ENCODE results near the gene NFATC2. TPM values are rescaled to one million over a fixed set of nuclear protein-coding genes. Genes with fewer than 3 reads are reported as not detected.

The NFATC2 gene
- polyA plus RNA-seq, 1 of the 3 experiments (the other 2 are of a cell fraction) = 0.36 TPM

DNA sequence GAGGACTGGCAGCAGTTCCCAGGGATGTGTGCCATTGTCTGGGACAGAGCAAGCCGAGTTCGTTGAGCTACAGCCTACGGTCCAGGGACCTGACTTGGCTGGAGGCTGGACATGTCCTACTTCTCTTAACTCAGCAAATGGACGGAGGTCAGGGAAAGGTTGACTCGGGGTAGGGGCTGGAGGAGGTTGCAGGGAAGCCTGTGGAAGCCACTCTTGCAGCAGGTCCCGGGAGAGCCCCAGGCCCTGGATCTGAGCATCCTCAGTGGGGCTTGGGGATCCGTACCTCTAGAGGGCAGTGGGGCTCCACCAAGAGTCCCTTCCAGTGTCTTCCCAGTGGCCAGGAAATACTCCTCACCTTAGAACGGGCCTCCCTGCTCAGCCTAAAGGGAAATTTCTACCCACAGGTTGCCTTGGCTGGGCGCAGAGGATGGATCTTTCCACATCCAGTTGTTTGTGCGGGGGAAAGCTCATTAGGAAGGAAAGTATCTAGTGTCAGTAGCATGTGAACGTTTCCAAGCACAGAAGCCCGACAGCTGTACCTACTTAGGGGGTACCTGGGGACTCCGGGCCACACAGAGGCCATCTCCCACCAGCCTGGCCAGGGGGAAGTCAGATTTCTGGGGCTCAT lies 170.2 kb downstream of the NFATC2 start:
- Histone ChIP-seq H3K9me3 (no peaks in the 10 kb centered on the region), H2AFZ (ENCODE audit: low read depth) (no peak overlapping the region), H3F3A (replicated peaks; ENCODE audit: insufficient read depth) (peaks cover 5% of the 10 kb centered on the region), H3K36me3 (replicated peaks in 1 of 2; ENCODE audit: control insufficient read depth in 1 of 2, insufficient read depth in 2 of 2, low read length in 1 of 2) (no peaks in the 10 kb centered on the region), H3K4me2 (no peak overlapping the region), H3K4me1 (ENCODE audit: control insufficient read depth in 1 of 2, insufficient read depth in 2 of 2, low read depth in 1 of 2, low read length in 1 of 2) (peaks cover 6 to 24% of the 10 kb centered on the region in 2 experiments; a peak in 2 of 4 replicates), H3K9me2 (no peaks in the 10 kb centered on the region), H3K79me2 (ENCODE audit: insufficient read depth) (no peaks in the 10 kb centered on the region), H3K9ac (no peak overlapping the region), H4K20me1 (ENCODE audit: insufficient read depth) (no peaks in the 10 kb centered on the region), H3K27me3 (ENCODE audit: insufficient read depth) (no peaks in the 10 kb centered on the region), H3K27ac (ENCODE audit: low read depth in 2 of 2, low read length in 1 of 2) (peak overlapping the region in 1 of 2 experiments; percentile 32; a peak in 1 of 4 replicates), H3K4me3 (ENCODE audit: low read depth in 2 of 2, low read length in 1 of 2) (no peak overlapping the region)
- POLR2A ChIA-PET = no interaction called here
- peak; percentile 89 for TF ChIP-seq SMC3 (IDR thresholded peaks at IDR 0.05; ENCODE audit: low read depth, low read length)
- no peak for TF ChIP-seq NRF1 (IDR thresholded peaks at IDR 0.05; ENCODE audit: low read depth, low read length)
- TF ChIP-seq MXI1 (IDR thresholded peaks at IDR 0.05; ENCODE audit: low read depth, low read length) = no peak
- no peak for TF ChIP-seq EP300 (IDR thresholded peaks at IDR 0.05; ENCODE audit: borderline replicate concordance in 1 of 2, low read depth in 1 of 2, low read length in 1 of 2)
- no peak for TF ChIP-seq JUND (IDR thresholded peaks at IDR 0.05)
- TF ChIP-seq RAD21 (IDR thresholded peaks at IDR 0.05; ENCODE audit: low read length) = peak; percentile 93
- TF ChIP-seq, protein P1, sequence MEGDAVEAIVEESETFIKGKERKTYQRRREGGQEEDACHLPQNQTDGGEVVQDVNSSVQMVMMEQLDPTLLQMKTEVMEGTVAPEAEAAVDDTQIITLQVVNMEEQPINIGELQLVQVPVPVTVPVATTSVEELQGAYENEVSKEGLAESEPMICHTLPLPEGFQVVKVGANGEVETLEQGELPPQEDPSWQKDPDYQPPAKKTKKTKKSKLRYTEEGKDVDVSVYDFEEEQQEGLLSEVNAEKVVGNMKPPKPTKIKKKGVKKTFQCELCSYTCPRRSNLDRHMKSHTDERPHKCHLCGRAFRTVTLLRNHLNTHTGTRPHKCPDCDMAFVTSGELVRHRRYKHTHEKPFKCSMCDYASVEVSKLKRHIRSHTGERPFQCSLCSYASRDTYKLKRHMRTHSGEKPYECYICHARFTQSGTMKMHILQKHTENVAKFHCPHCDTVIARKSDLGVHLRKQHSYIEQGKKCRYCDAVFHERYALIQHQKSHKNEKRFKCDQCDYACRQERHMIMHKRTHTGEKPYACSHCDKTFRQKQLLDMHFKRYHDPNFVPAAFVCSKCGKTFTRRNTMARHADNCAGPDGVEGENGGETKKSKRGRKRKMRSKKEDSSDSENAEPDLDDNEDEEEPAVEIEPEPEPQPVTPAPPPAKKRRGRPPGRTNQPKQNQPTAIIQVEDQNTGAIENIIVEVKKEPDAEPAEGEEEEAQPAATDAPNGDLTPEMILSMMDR (IDR thresholded peaks at IDR 0.05) = peak; percentile 77
- no peak for TF ChIP-seq EZH2phosphoT487 (IDR thresholded peaks at IDR 0.05; ENCODE audit: borderline replicate concordance, low read depth)
- peak; percentile 86 for DNase-seq
- CTCF ChIA-PET = interaction anchor here (0.6 to 6.7 kb wide), 50 partner anchors 11 to 1184 kb away, joined by 3 to 95 read pairs (median 5); no protein-coding TSS in a partner anchor
- whole genome bisulfite sequencing (ENCODE audit: low lambda C conversion rate) = 51% methylated on average over 11 of the region's 13 CpGs

DNA sequence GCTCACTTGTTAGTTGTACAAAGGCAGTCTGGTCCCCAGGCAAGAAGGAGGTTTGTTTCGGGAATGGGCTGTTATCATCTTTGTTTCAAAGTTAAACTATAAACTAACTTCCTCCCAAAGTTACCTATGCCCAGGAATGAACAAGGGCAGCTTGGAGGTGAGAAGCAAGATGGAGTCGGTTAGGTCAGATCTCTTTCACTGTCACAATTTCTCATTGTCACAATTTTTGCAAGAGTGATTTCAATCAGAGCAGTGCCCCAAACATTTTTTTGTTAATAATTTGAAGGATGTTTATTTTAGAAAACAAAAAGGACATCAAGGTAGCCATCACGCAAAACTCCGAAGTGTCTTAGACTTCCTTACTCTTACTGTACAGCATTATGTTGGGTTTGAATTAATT lies 170.8 kb downstream of the NFATC2 start:
- 84% methylated on average over 4 of the region's 4 CpGs for WGBS (ENCODE audit: low lambda C conversion rate)

More for the DNA sequence above, 170.8 kb downstream of the NFATC2 start:
- no peaks in the 10 kb centered on the region for H3K36me3 ChIP-seq (replicated peaks in 1 of 2; ENCODE audit: control insufficient read depth in 1 of 2, insufficient read depth in 2 of 2, low read length in 1 of 2)
- no peak overlapping the region for H3K4me3 ChIP-seq (ENCODE audit: low read depth in 2 of 2, low read length in 1 of 2)
- TF ChIP-seq MXI1 (IDR thresholded peaks at IDR 0.05; ENCODE audit: low read depth, low read length) (no peak), EZH2phosphoT487 (IDR thresholded peaks at IDR 0.05; ENCODE audit: borderline replicate concordance, low read depth) (no peak), TEAD4 (IDR thresholded peaks at IDR 0.05; ENCODE audit: borderline replicate concordance, insufficient read depth) (no peak), POLR2AphosphoS5 (IDR thresholded peaks at IDR 0.05; ENCODE audit: low read depth, low read length) (no peak), RFX5 (IDR thresholded peaks at IDR 0.05; ENCODE audit: low read length) (no peak), GABPA (IDR thresholded peaks at IDR 0.05; ENCODE audit: low read depth) (no peak), JUND (IDR thresholded peaks at IDR 0.05) (no peak)
- TF ChIP-seq, protein P2, sequence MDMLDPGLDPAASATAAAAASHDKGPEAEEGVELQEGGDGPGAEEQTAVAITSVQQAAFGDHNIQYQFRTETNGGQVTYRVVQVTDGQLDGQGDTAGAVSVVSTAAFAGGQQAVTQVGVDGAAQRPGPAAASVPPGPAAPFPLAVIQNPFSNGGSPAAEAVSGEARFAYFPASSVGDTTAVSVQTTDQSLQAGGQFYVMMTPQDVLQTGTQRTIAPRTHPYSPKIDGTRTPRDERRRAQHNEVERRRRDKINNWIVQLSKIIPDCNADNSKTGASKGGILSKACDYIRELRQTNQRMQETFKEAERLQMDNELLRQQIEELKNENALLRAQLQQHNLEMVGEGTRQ (IDR thresholded peaks at IDR 0.05; ENCODE audit: borderline replicate concordance, low read depth, low read length) = no peak
- TF ChIP-seq, protein P3, sequence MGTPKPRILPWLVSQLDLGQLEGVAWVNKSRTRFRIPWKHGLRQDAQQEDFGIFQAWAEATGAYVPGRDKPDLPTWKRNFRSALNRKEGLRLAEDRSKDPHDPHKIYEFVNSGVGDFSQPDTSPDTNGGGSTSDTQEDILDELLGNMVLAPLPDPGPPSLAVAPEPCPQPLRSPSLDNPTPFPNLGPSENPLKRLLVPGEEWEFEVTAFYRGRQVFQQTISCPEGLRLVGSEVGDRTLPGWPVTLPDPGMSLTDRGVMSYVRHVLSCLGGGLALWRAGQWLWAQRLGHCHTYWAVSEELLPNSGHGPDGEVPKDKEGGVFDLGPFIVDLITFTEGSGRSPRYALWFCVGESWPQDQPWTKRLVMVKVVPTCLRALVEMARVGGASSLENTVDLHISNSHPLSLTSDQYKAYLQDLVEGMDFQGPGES (IDR thresholded peaks at IDR 0.05; ENCODE audit: low read depth, low read length) = no peak
- TF ChIP-seq, protein P4, sequence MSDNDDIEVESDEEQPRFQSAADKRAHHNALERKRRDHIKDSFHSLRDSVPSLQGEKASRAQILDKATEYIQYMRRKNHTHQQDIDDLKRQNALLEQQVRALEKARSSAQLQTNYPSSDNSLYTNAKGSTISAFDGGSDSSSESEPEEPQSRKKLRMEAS (IDR thresholded peaks at IDR 0.05; ENCODE audit: low read depth) = no peak
- TF ChIP-seq, protein P5, sequence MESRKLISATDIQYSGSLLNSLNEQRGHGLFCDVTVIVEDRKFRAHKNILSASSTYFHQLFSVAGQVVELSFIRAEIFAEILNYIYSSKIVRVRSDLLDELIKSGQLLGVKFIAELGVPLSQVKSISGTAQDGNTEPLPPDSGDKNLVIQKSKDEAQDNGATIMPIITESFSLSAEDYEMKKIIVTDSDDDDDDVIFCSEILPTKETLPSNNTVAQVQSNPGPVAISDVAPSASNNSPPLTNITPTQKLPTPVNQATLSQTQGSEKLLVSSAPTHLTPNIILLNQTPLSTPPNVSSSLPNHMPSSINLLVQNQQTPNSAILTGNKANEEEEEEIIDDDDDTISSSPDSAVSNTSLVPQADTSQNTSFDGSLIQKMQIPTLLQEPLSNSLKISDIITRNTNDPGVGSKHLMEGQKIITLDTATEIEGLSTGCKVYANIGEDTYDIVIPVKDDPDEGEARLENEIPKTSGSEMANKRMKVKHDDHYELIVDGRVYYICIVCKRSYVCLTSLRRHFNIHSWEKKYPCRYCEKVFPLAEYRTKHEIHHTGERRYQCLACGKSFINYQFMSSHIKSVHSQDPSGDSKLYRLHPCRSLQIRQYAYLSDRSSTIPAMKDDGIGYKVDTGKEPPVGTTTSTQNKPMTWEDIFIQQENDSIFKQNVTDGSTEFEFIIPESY (IDR thresholded peaks at IDR 0.05; ENCODE audit: borderline replicate concordance, low read depth) = no peak
- no peaks in the 10 kb centered on the region for H4K20me1 ChIP-seq (ENCODE audit: insufficient read depth)
- CTCF ChIA-PET = interaction anchor here (0.7 to 6.7 kb wide), 27 partner anchors 11 to 1184 kb away, joined by 3 to 95 read pairs (median 5); no protein-coding TSS in a partner anchor
- peaks cover 10% of the 10 kb centered on the region for H3F3A ChIP-seq (replicated peaks; ENCODE audit: insufficient read depth)
- POLR2A ChIA-PET = no interaction called here
- H3K4me2 ChIP-seq = no peak overlapping the region
- no peaks in the 10 kb centered on the region for H3K9me3 ChIP-seq
- no peaks in the 10 kb centered on the region for H3K27me3 ChIP-seq (ENCODE audit: insufficient read depth)
- DNase-seq = no peak
- H3K9me2 ChIP-seq = no peaks in the 10 kb centered on the region
- H3K27ac ChIP-seq (ENCODE audit: low read depth in 2 of 2, low read length in 1 of 2) = peak overlapping the region in 1 of 2 experiments; percentile 32; a peak in 1 of 4 replicates
- H3K4me1 ChIP-seq (ENCODE audit: control insufficient read depth in 1 of 2, insufficient read depth in 2 of 2, low read depth in 1 of 2, low read length in 1 of 2) = peaks cover 10 to 25% of the 10 kb centered on the region in 2 experiments; a peak in 3 of 4 replicates
- H3K9ac ChIP-seq = no peak overlapping the region
- H2AFZ ChIP-seq (ENCODE audit: low read depth) = no peak overlapping the region
- no peaks in the 10 kb centered on the region for H3K79me2 ChIP-seq (ENCODE audit: insufficient read depth)
